SK-N-SH (cell line): ENCODE results near the gene PRR12. TPM values are rescaled to one million over a fixed set of nuclear protein-coding genes. Genes with fewer than 3 reads are reported as not detected.

Source experiments
- CTCF ChIA-PET: fragments of 300-600, 350-600 bp; formaldehyde crosslinking; extraction: SDS; loops from one replicate; lab custom pipeline; 2021; lab: Yijun Ruan, JAX
- POLR2A ChIA-PET: fragments of 350-600 bp; sonication (Branson Sonifier 250); formaldehyde crosslinking; extraction: SDS; loops from one replicate; lab custom pipeline; 2020; ENCODE audit warnings: antibody characterized with exemption, inconsistent platforms; lab: Yijun Ruan, JAX
- DNase-seq: peaks from one replicate; pipeline ENCODE4 v3.0.0; 2012
- H2AFZ ChIP-seq: fragments of 200-600 bp; sonication (generic); 2 replicates; pipeline ENCODE4 v1.8.1; 2016; ENCODE audit warnings: antibody characterized with exemption, mild to moderate bottlenecking, low read depth
- H3F3A ChIP-seq: fragments of 200-600 bp; sonication (generic); replicated peaks from 2 replicates; pipeline ENCODE3; 2016; ENCODE audit warnings: antibody characterized with exemption, mild to moderate bottlenecking; ENCODE audit not compliant: insufficient read depth
- H3K27ac ChIP-seq, 2 experiments: fragments of 200-500 bp in 1 of 2; fragments of 200-600 bp in 1 of 2; sonication (Bioruptor generic) in 1 of 2; sonication (generic), shearing (Covaris generic) in 1 of 2; 2 replicates each; pipeline versions ENCODE4 v1.5.1 to v1.6.1; 2014 to 2016; ENCODE audit warnings: low read depth in 2 of 2, inconsistent platforms in 1 of 2, low read length in 1 of 2, mild to moderate bottlenecking in 1 of 2, mixed read lengths in 1 of 2
- H3K27me3 ChIP-seq: fragments of 200-600 bp; sonication (generic), shearing (Covaris generic); 2 replicates; pipeline ENCODE4 v1.6.1; 2016; ENCODE audit warnings: mixed run types; ENCODE audit not compliant: insufficient read depth
- H3K36me3 ChIP-seq, 2 experiments: fragments of 200-500 bp in 1 of 2; fragments of 200-600 bp in 1 of 2; sonication (Bioruptor generic) in 1 of 2; sonication (generic) in 1 of 2; replicated peaks in 1 of 2; 2 replicates each; pipeline versions ENCODE3 to v1.5.1; 2014 to 2016; ENCODE audit warnings: low read length in 1 of 2, mild to moderate bottlenecking in 1 of 2; ENCODE audit not compliant: insufficient read depth in 2 of 2, control insufficient read depth in 1 of 2
- H3K4me1 ChIP-seq, 2 experiments: fragments of 200-500 bp in 1 of 2; fragments of 200-600 bp in 1 of 2; sonication (Bioruptor generic) in 1 of 2; sonication (generic), shearing (Covaris generic) in 1 of 2; 2 replicates each; pipeline versions ENCODE4 v1.5.1 to v1.6.1; 2014 to 2016; ENCODE audit warnings: low read depth in 1 of 2, low read length in 1 of 2, mixed run types in 1 of 2; ENCODE audit not compliant: insufficient read depth in 2 of 2, control insufficient read depth in 1 of 2
- H3K4me2 ChIP-seq: fragments of 200-600 bp; sonication (generic), shearing (Covaris generic); 2 replicates; pipeline ENCODE4 v1.6.1; 2017; ENCODE audit warnings: mixed run types
- H3K4me3 ChIP-seq, 2 experiments: fragments of 200-500 bp in 1 of 2; fragments of 200-600 bp in 1 of 2; sonication (Bioruptor generic) in 1 of 2; sonication (generic), shearing (Covaris generic) in 1 of 2; 2 replicates each; pipeline versions ENCODE4 v1.5.1 to v1.8.1; 2014 to 2016; ENCODE audit warnings: low read depth in 2 of 2, inconsistent platforms in 1 of 2, low read length in 1 of 2, mild to moderate bottlenecking in 1 of 2, mixed read lengths in 1 of 2, moderate library complexity in 1 of 2
- H3K79me2 ChIP-seq: fragments of 200-600 bp; sonication (generic); 2 replicates; pipeline ENCODE4 v1.8.1; 2017; ENCODE audit warnings: mild to moderate bottlenecking; ENCODE audit not compliant: insufficient read depth
- H3K9ac ChIP-seq: fragments of 200-600 bp; sonication (generic); 2 replicates; pipeline ENCODE4 v1.6.1; 2017; ENCODE audit warnings: mixed run types
- H3K9me2 ChIP-seq: fragments of 200-600 bp; sonication (generic); 2 replicates; pipeline ENCODE4 v1.6.1; 2017; ENCODE audit warnings: mixed run types
- H3K9me3 ChIP-seq: fragments of 200-600 bp; sonication (generic); 2 replicates; pipeline ENCODE4 v1.6.1; 2017; ENCODE audit warnings: mixed run types, mild to moderate bottlenecking, moderate library complexity
- H4K20me1 ChIP-seq: fragments of 200-600 bp; sonication (generic); 2 replicates; pipeline ENCODE4 v1.6.1; 2017; ENCODE audit warnings: mild to moderate bottlenecking, mixed run types; ENCODE audit not compliant: insufficient read depth
- CHD2 ChIP-seq: fragments of 150-350 bp; IDR thresholded peaks from 2 replicates; pipeline ENCODE4 v1.6.1; 2018; ENCODE audit warnings: low read length; ENCODE audit not compliant: partially characterized antibody
- ELF1 ChIP-seq: IDR thresholded peaks from 2 replicates; pipeline ENCODE4 v1.4.0; 2012
- EP300 ChIP-seq, 2 experiments: IDR thresholded peaks; 2 replicates each; pipeline versions ENCODE4 v1.4.0 to v1.6.1; 2012; ENCODE audit warnings: borderline replicate concordance in 1 of 2, low read depth in 1 of 2, low read length in 1 of 2
- EZH2phosphoT487 ChIP-seq: fragments of 200-600 bp; sonication (generic); IDR thresholded peaks from 2 replicates; pipeline ENCODE4 v1.6.1; 2017; ENCODE audit warnings: low read depth, mixed run types, mild to moderate bottlenecking, antibody characterized with exemption, moderate library complexity, borderline replicate concordance
- GATA2 ChIP-seq: sonication (generic); formaldehyde crosslinking; IDR thresholded peaks from 2 replicates; pipeline ENCODE4 v1.5.0; 2020; ENCODE audit warnings: mild to moderate bottlenecking, missing genetic modification reagents
- MEF2A ChIP-seq: IDR thresholded peaks from 2 replicates; pipeline ENCODE4 v1.4.0; 2012; ENCODE audit warnings: low read depth, borderline replicate concordance
- MXI1 ChIP-seq: IDR thresholded peaks from 2 replicates; pipeline ENCODE4 v1.6.1; 2012; ENCODE audit warnings: mild to moderate bottlenecking, low read depth, low read length, improper control_type of control experiment
- NRF1 ChIP-seq: IDR thresholded peaks from 2 replicates; pipeline ENCODE4 v1.6.1; 2012; ENCODE audit warnings: low read depth, mild to moderate bottlenecking, low read length
- POLR2AphosphoS5 ChIP-seq: IDR thresholded peaks from 2 replicates; pipeline ENCODE4 v1.6.1; 2012; ENCODE audit warnings: low read depth, low read length
- RAD21 ChIP-seq: IDR thresholded peaks from 2 replicates; pipeline ENCODE4 v1.6.1; 2012; ENCODE audit warnings: mild to moderate bottlenecking, low read length
- RXRA ChIP-seq: IDR thresholded peaks from 2 replicates; pipeline ENCODE4 v1.4.0; 2012; ENCODE audit warnings: low read depth, mild to moderate bottlenecking, borderline replicate concordance
- SMC3 ChIP-seq: IDR thresholded peaks from 2 replicates; pipeline ENCODE4 v1.6.1; 2012; ENCODE audit warnings: low read depth, low read length, improper control_type of control experiment
- YY1 ChIP-seq: IDR thresholded peaks from 2 replicates; pipeline ENCODE4 v1.4.0; 2012; ENCODE audit warnings: low read depth, mild to moderate bottlenecking
- WGBS: methylation state at CpG from one replicate; pipeline ENCODE4 v1.1.6; 2017; ENCODE audit warnings: low lambda C conversion rate; 5-methylcytosine and 5-hydroxymethylcytosine counted together
- polyA plus RNA-seq, 3 experiments: library from polyadenylated mRNA; depleted of rRNA; stranded (reverse); fragments of >200 nt; gene quantifications; 2 replicates each; pipeline ENCODE4 v1.2.3, GENCODE V29; 2012
- TF ChIP-seq, protein P1 (sequence below): fragments of 150-350 bp; IDR thresholded peaks from 2 replicates; pipeline ENCODE4 v1.6.1; 2016; ENCODE audit warnings: mild to moderate bottlenecking, low read depth, low read length
- TF ChIP-seq, protein P2 (sequence below): IDR thresholded peaks from 2 replicates; pipeline ENCODE4; 2012
- TF ChIP-seq, protein P3 (sequence below): IDR thresholded peaks from 2 replicates; pipeline ENCODE4 v1.4.0; 2012; ENCODE audit warnings: low read depth, borderline replicate concordance

Gene PRR12
- polyA plus RNA-seq, 1 of the 3 experiments (the other 2 are of a cell fraction): 1.7 TPM

DNA sequence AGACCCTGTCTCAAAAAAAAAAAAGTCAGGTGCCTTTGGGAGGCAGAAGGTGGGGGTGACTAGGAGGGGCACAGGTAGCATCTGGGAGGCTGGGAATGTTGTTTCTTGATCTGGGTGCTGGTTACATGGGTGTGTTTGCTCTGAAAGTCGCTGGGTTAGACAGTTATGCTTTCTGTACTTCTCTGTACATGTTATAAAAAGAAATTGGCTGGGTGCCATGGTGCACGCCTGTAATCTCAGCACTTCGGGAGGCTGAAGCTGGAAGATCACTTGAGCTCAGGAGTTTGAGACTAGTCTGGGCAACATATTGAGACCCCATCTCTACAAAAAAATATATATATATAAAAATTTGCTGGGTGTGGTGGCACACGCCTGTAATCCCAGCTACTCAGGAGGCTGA lies 25.7 kb upstream of the PRR12 start:
- CTCF ChIA-PET: interaction anchor here (0.7 to 2.4 kb wide), 6 partner anchors 18 to 254 kb away, joined by 3 to 11 read pairs (median 5); no protein-coding TSS in a partner anchor

DNA sequence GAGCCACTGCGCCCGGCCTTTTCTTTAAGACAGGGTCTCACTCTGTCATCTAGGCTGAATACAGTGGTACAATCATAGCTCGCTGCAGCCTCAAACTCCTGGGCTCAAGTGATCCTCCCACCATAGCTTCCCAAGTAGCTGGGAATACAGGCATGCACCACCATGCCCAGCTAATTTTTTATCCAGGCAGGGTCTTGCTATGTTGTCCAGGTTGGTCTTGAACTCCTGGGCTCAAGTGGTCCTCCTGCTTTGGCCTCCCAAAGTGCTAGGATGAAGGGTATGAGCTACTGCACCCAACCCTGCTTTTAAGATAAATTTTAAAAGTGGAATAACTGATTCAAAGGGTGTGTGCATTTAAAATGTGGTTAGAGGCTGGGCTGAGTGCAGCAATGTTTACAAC lies 24.7 kb upstream of the PRR12 start:
- H3K4me1 ChIP-seq: peaks cover 3 to 8% of the 10 kb centered on the region in 2 experiments; a peak in 2 of 4 replicates
- H4K20me1 ChIP-seq: peaks cover 26% of the 10 kb centered on the region
- no peak overlapping the region for H2AFZ ChIP-seq
- POLR2A ChIA-PET: no interaction called here
- H3K9me3 ChIP-seq: no peaks in the 10 kb centered on the region
- H3F3A ChIP-seq: peaks cover 7% of the 10 kb centered on the region
- 97% methylated on average over 3 of the region's 3 CpGs for WGBS
- no peak for DNase-seq
- H3K79me2 ChIP-seq: peaks cover 89% of the 10 kb centered on the region
- H3K4me2 ChIP-seq: no peak overlapping the region
- H3K36me3 ChIP-seq: no peaks in the 10 kb centered on the region
- H3K4me3 ChIP-seq: no peak overlapping the region
- H3K9ac ChIP-seq: no peak overlapping the region
- H3K27me3 ChIP-seq: no peaks in the 10 kb centered on the region
- H3K9me2 ChIP-seq: no peaks in the 10 kb centered on the region
- H3K27ac ChIP-seq: no peak overlapping the region
- CTCF ChIA-PET: interaction anchor here (0.9 to 2.4 kb wide), 5 partner anchors 9 to 63 kb away, joined by 4 to 11 read pairs (median 5); no protein-coding TSS in a partner anchor
- no peak for TF ChIP-seq EZH2phosphoT487
- no peak for TF ChIP-seq MXI1
- TF ChIP-seq MEF2A: no peak

More for the DNA sequence above, 25.7 kb upstream of the PRR12 start:
- POLR2A ChIA-PET: no interaction called here
- no peak for TF ChIP-seq MEF2A
- TF ChIP-seq, protein P1, sequence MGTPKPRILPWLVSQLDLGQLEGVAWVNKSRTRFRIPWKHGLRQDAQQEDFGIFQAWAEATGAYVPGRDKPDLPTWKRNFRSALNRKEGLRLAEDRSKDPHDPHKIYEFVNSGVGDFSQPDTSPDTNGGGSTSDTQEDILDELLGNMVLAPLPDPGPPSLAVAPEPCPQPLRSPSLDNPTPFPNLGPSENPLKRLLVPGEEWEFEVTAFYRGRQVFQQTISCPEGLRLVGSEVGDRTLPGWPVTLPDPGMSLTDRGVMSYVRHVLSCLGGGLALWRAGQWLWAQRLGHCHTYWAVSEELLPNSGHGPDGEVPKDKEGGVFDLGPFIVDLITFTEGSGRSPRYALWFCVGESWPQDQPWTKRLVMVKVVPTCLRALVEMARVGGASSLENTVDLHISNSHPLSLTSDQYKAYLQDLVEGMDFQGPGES: no peak
- TF ChIP-seq, protein P2, sequence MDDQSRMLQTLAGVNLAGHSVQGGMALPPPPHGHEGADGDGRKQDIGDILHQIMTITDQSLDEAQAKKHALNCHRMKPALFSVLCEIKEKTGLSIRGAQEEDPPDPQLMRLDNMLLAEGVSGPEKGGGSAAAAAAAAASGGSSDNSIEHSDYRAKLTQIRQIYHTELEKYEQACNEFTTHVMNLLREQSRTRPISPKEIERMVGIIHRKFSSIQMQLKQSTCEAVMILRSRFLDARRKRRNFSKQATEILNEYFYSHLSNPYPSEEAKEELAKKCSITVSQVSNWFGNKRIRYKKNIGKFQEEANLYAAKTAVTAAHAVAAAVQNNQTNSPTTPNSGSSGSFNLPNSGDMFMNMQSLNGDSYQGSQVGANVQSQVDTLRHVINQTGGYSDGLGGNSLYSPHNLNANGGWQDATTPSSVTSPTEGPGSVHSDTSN: no peak
- peaks cover 87% of the 10 kb centered on the region for H3K79me2 ChIP-seq
- H3F3A ChIP-seq: no peaks in the 10 kb centered on the region
- no peak overlapping the region for H3K27ac ChIP-seq
- WGBS: 85% methylated on average over 4 of the region's 4 CpGs
- peaks cover 0 to 3% of the 10 kb centered on the region in 2 experiments for H3K36me3 ChIP-seq
- H3K9ac ChIP-seq: no peak overlapping the region
- no peaks in the 10 kb centered on the region for H3K27me3 ChIP-seq
- no peaks in the 10 kb centered on the region for H3K9me2 ChIP-seq
- H2AFZ ChIP-seq: no peak overlapping the region
- no peaks in the 10 kb centered on the region for H3K9me3 ChIP-seq
- no peak for DNase-seq
- H4K20me1 ChIP-seq: peaks cover 25% of the 10 kb centered on the region
- H3K4me2 ChIP-seq: no peak overlapping the region
- H3K4me3 ChIP-seq: no peak overlapping the region
- no peaks in the 10 kb centered on the region for H3K4me1 ChIP-seq

DNA sequence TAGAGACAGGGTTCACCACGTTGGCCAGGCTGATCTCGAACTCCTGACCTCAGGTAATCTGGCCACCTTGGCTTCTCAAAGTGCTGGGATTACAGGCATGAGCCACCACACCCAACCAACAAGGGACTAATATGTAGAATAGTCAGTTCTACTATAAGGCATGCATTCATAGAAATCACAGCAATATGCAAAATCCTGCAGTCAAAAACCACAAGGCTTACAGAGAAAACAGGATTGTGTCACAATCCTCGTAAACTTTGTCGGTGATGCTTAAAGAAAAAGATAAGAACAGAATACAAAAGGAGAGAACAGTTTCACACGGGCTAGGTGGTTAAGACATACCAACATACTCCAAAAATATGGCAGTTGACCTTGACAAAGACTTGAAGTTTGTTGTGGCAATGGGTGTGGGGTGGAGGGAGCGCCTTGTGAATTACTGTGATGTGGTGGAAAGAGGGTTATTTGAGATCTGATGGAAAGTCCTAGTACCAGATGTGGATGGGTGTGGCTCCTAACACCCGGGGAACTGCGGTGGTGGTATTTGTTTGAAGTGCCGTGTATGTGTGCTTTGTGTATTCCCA lies 23.0 kb upstream of the PRR12 start:
- H3K9me3 ChIP-seq: no peaks in the 10 kb centered on the region
- no peak overlapping the region for H3K4me2 ChIP-seq
- no peaks in the 10 kb centered on the region for H3K27me3 ChIP-seq
- H3K27ac ChIP-seq: no peak overlapping the region
- no peaks in the 10 kb centered on the region for H3K9me2 ChIP-seq
- H4K20me1 ChIP-seq: peaks cover 25% of the 10 kb centered on the region
- peaks cover 93% of the 10 kb centered on the region for H3K79me2 ChIP-seq
- H3F3A ChIP-seq: peaks cover 11% of the 10 kb centered on the region
- no peak overlapping the region for H3K9ac ChIP-seq
- POLR2A ChIA-PET: no interaction called here
- 88% methylated on average over 9 of the region's 9 CpGs for WGBS
- no peak overlapping the region for H2AFZ ChIP-seq
- no peak for DNase-seq
- H3K36me3 ChIP-seq: no peaks in the 10 kb centered on the region
- H3K4me1 ChIP-seq: peaks cover 3 to 12% of the 10 kb centered on the region in 2 experiments; a peak in 2 of 4 replicates
- no peak overlapping the region for H3K4me3 ChIP-seq
- CTCF ChIA-PET: interaction anchor here (0.6 to 4.6 kb wide), 4 partner anchors 9 to 986 kb away, joined by 3 to 87 read pairs (median 45); no protein-coding TSS in a partner anchor
- TF ChIP-seq POLR2AphosphoS5 (no peak), EP300 (IDR thresholded peaks at IDR 0.05; ENCODE audit: borderline replicate concordance in 1 of 2, low read depth in 1 of 2, low read length in 1 of 2) (no peak), SMC3 (no peak), CHD2 (no peak), YY1 (no peak), RXRA (no peak), NRF1 (no peak), ELF1 (no peak), GATA2 (CRISPR knock-in tag) (no peak), RAD21 (no peak)
- TF ChIP-seq, protein P3, sequence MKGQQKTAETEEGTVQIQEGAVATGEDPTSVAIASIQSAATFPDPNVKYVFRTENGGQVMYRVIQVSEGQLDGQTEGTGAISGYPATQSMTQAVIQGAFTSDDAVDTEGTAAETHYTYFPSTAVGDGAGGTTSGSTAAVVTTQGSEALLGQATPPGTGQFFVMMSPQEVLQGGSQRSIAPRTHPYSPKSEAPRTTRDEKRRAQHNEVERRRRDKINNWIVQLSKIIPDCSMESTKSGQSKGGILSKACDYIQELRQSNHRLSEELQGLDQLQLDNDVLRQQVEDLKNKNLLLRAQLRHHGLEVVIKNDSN: no peak
- TF ChIP-seq, protein P2: no peak
- TF ChIP-seq, protein P1: no peak
